GM21381 (cell line): ENCODE measurements around the gene RNF214.

Source experiments
- ATAC-seq: cut with Tn5 transposase; IDR thresholded peaks from one replicate; pipeline ENCODE4 v1.9.1; 2021; ENCODE audit warnings: mild to moderate bottlenecking, moderate library complexity; ENCODE audit not compliant: unreplicated experiment

Gene RNF214

GRCh38 chr11:117212697-117213355 is 19.6 kb upstream of the RNF214 start:
- ATAC-seq = no peak

GRCh38 chr11:117214404-117215110 is 17.9 kb upstream of the RNF214 start:
- no peak for ATAC-seq

DNA sequence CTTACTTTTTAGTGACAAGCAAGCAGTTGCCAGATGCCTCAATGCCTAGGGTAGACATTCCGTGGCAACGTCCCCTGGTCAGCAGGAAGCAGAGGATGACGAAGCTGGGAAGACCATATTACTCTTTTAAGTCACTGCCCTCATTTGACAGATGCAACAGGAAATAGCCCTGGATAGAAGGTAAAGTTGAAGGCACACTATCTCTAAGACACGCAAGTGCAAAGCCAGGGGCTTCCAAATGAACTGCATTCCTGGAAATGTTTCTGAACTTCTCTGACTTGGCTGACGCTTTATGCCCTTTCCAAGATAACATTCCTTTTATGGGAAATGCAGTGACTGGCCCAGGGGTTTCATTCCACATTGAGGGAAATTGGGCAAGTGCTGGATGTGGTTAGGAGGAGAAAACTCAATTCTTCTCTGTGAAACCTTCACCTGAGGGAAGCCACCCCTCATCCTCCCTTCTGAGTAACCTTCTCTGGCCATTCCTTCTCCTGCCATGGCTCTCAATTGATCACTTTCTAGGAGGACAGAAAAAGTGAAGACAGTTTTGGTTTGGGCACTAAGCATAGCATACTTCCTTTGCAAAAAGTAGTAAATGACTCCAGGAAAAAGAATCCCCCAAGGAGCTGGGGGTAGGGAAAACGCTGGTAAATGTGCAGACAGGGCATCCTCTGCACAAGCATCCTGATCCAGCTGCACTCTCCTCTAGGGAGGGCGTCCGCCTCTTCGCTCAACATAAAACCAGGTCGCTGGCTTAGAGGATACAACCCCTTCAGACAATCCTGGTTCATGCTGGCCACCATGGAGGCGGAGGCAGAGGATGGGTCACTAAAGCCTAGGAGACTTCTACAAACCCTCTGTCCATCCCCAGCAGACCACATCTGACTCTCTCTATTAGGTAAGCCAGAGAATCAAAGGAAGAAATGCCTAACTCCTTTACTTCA is 15.1 kb upstream of the RNF214 start:
- no peak for ATAC-seq

DNA sequence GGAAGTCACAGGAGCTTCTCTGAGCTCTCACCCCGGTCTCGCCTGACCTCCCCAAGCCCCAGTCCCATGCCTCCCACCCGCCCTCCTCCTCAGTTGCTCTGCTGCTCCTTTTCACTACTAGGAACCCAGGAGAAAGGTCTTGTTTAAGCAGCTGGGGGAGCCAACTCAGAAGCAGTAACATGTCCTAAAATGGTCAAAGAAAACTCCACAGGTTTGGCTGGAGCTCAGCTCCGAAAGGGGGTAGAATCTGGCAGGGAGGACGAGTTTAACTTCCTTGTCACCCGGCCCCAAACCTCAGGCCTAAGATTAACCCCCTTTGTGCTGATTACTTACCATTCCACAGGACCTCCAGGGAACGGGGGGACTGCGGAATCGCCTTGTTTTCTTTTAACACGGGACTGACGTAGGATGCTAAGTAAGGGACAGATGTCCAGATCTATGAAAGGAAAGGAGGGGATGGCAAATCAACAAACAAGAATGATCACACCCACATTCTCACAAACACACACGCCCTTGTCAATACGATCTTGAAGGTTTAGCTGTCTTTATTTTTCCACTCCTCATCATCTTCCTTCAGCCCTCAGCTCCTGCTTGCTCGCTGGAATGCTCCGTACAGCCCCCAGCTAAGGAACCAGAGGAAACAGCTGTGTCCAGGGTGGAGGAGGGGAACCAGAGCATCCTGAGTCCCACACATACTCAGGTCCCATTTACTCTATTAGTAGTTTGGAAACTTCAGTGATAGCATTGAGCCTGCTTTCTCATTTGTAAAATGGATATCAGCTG is 14.1 kb upstream of the RNF214 start:
- ATAC-seq = no peak

DNA sequence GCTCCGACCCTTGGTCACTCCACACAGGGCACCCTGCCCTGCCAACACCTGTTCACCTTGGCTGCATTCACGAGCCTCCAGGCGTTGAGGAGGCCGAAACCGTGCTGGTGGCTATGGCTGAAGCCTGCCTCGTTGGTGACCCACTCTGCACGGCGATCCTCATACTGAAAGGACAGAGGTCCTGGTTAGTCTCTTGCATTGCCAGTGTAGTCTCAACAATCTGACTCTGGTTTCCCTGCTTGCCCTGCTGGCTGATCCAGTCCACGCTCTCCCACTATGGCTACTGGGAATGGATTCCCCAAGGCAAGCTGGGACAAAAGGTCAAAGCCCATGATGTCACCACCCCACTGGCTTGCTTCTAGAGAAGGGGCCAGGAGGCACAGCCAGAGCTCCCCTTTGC is 13.5 kb upstream of the RNF214 start:
- no peak for ATAC-seq

- ATAC-seq = no peak
These were observed 13.0 kb upstream of the RNF214 start for GRCh38 chr11:117219455-117219854.

DNA sequence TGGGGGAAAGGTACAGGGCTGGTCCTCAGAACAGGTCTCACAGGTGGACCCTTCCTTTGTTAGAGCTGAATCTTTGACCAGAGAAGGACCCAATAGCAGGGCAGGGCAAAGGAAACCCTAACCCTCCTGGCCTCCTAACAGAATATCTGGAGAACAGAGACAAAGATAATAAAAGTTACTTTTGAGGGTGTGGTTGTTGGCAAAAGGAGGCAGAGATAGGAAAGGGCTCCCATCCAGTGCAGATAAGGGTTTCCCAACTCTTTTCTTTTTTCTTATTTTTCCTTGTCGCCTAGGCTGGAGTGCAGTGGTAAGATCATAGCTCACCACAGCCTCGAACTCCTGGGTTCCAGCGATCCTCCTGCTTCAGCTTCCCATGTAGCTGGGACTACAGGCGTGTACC is 12.5 kb upstream of the RNF214 start:
- ATAC-seq = no peak

GRCh38 chr11:117220568-117220967 is 11.9 kb upstream of the RNF214 start:
- ATAC-seq = no peak

DNA sequence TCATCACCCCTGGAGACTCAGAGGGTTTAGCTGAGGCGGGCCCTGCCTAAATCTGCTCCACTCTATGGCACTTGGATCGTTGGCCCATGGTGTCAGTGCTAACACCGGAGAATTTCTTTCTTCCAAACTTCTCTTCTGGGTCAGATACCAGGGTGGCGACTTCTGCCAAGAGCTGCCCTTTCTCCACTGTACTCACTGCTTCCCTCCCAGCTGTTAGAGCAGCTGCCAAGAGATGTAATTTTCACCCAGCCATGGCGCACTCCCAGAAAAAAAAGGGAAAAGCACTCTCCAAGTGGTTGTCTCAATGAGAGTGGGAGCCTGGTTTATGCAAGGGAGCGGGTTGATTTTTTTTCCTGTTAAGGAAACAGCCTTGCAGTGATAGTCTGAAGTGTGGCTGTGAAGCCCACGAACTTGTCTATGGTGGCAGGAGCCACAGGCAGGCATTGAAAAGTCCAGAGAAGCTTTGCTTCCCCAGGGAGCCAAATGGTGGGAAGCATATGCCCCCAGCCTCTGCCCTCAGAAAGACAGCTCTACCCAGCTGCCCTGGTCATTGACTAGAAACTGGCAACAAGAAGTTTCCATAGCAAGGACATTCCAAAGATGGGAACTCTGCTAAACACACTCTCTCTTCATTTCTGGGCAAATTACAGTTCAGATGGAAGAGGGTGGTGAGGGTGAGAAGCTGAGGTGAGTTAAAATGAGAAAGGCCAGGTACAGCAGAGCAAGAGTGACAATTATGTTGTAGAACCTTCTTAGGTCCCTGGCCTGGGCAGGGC is 11.3 kb upstream of the RNF214 start:
- ATAC-seq = no peak

DNA sequence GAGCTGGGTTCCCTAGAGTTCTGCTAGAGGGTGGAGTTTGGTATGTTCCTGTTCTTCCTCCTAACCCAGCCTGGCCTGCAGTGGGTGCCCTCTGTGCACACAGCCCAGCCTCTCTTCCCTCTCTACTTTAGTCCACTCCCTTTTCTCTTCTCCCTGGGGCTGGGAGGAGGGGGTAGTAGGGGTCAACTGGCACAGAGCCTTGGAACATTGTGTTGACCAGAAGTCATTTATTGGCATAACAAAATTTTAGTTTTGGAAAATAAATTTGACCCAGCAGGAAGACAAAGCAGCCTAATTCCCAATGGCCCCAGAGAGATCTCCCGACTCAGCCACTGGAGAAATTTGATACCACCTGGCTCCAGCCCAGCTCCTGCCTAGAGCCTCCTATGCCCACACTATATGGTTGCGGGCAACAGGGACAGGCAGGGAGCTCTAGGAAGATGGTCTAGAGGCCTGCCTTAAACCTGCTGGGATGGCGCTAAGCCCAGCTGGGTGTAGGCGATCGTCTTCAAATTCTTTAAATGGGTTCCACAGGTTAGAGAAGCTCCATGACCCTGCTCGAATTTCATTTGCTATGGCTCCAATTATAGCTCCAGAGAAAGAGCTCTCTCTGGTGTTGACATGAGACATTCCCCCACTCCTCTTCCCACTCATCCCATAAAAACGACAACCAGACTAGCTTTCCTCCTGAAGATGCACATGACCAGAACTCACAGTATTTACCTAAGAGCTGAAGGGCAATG is 10.5 kb upstream of the RNF214 start:
- no peak for ATAC-seq

- no peak for ATAC-seq
These were observed 9.3 kb upstream of the RNF214 start for GRCh38 chr11:117222991-117223740.

DNA sequence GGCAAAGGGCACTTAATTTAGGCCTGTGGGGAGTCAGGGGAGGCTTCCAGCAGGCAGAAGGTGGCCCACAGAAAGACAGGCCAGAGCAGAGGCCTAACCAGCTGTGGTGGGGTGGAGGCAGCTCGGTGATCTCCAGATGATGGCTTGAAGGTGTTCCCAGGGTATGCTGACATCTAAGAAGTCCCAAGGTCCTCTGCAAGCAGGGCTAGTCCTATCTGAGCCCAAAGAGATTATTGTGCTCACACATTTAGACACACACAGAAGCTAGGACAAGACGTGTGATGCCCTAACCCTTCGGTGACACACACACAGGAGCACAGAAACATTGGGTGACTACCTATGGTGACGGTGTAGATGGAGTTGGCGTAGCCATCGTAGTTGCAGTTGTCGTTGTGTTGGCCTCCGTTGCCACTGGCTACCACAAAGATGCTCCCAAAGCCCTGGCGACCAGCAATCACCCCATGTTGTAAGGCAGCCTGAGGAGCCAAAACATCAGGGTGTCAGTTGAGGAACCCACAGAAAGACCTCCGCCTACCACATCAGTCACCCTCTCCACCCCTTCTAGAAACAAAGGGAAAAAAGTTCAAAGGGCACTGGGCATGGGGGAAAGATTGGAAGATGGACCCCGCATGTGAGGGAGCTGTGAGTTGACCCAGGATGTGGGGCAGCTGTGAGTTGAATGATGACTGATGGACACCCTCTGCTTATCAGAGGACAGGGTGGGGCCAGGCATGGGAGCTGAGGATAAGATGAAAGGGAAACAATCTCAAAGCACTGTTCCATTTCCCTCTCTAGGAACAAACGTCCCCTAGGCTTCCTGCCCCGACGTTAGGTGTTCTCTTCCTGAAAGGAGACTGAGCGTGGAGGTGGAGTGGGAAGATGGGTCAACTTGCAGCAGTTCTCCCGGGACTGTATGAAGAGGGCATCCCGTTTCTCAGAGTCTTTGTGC is 8.5 kb upstream of the RNF214 start:
- no peak for ATAC-seq

DNA sequence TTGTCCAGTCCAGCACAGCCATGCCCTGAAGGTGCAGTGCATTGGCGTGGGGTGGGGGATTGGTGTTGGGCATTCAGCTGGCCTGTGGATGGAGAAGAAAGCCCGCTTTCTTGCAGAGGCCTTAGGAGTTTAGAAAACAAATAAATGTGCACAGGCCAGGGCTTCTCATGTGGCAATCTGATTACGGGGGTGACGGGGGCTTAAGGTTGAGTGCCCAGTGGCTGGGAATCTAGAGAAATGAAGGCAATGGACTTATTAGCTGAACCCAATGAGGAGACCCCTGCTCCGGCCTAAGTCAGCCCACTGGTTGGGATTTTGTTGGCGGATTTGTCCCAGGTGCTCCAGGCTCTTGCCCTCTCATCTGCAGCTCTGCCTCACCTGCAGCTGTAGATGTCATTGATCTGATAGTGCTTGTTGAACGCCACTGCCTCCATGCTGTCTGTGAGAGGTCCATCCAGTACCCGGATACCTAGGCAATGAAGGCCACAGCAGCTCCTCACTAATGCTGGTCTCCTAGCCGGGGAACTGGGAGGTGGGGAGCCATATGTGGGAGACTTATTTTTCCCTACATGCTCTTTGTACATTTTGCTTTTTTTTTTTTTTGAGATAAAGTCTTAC is 6.8 kb upstream of the RNF214 start:
- ATAC-seq = no peak

GRCh38 chr11:117226388-117227385 is 5.8 kb upstream of the RNF214 start:
- no peak for ATAC-seq

DNA sequence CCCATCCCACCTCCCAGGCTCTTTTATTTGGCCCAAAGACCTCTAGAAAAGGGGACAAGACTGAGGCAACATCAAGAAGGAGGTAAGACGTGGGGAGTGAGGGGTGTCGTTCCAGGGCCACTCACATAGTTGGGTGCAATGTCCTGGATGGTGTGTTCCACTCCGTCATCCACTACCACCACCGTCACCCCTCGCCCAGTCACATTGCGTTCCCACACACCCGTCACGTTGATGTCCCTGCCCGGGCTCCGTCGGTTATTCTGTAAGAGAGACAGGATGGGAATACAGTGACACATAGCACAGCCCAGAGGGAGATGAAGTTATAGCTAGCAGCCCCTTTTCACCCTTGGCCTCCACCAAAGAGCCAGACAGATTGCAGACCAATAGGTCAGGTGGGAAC is 4.4 kb upstream of the RNF214 start:
- ATAC-seq = no peak

DNA sequence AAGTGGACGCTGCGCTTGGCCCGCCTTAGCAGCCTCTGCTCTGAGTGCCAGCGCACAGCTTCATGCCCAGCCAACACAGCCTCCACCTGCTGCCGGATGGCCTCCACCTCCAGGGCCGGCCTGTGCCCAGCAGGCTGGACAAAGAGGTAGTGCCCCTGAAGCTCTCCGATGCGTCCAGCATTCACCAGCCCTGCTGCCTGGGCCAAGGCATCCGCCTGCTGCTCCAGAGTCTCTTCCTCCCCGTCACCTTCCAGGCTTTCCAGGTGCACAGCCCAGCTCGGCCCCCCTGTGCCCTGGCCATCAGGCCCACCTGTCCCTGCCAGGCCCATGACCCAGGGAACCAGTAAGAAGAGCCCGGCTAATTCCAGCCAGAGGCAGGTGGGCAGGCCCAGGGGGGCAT is 3.1 kb upstream of the RNF214 start:
- no peak for ATAC-seq
